ENCODE data around the gene SLC6A20.

SLC6A20 gene

GRCh38 chr3:45795882-45796765 is at the start of gene SLC6A20:
TSS of gene SLC6A20 (minus strand) at chr3:45796536. CDS start at chr3:45796419, 117 bp downstream.
- no peak for DNase-seq (ENCODE audit: low spot score)

- DNase-seq (ENCODE audit: low spot score): no peak
Observed at GRCh38 chr3:45844616-45845015, 48.3 kb upstream of the SLC6A20 start.

- no peak for DNase-seq (ENCODE audit: low spot score)
Observed at GRCh38 chr3:45842851-45843625, 46.7 kb upstream of the SLC6A20 start.

GRCh38 chr3:45841757-45842491 is 45.6 kb upstream of the SLC6A20 start, which contains the start of gene LZTFL1:
TSS of gene LZTFL1 (minus strand) at chr3:45842119. CDS start at chr3:45841991, 128 bp downstream.
- DNase-seq (ENCODE audit: low spot score): peak; percentile 87

- DNase-seq (ENCODE audit: low spot score): peak; percentile 8
Observed at GRCh38 chr3:45841420-45841756, 45.1 kb upstream of the SLC6A20 start.

- DNase-seq (ENCODE audit: low spot score): no peak
Observed at GRCh38 chr3:45838466-45838865, 42.1 kb upstream of the SLC6A20 start.

GRCh38 chr3:45832699-45833098 is 36.4 kb upstream of the SLC6A20 start:
- DNase-seq (ENCODE audit: low spot score): peak; percentile 12

- DNase-seq (ENCODE audit: low spot score): no peak
Observed at GRCh38 chr3:45830121-45830520, 33.8 kb upstream of the SLC6A20 start.

- no peak for DNase-seq (ENCODE audit: low spot score)
Observed at GRCh38 chr3:45826908-45827307, 30.6 kb upstream of the SLC6A20 start.

- DNase-seq (ENCODE audit: low spot score): no peak
Observed at GRCh38 chr3:45826321-45826720, 30.0 kb upstream of the SLC6A20 start.

- DNase-seq (ENCODE audit: low spot score): no peak
Observed at GRCh38 chr3:45821127-45821526, 24.8 kb upstream of the SLC6A20 start.

GRCh38 chr3:45819543-45819942 is 23.2 kb upstream of the SLC6A20 start:
- DNase-seq (ENCODE audit: low spot score): no peak

GRCh38 chr3:45817831-45818522 is 21.6 kb upstream of the SLC6A20 start:
- no peak for DNase-seq (ENCODE audit: low spot score)

GRCh38 chr3:45816544-45816943 is 20.2 kb upstream of the SLC6A20 start:
- DNase-seq (ENCODE audit: low spot score): no peak

GRCh38 chr3:45814322-45814721 is 18.0 kb upstream of the SLC6A20 start:
- no peak for DNase-seq (ENCODE audit: low spot score)

GRCh38 chr3:45807681-45808540 is 11.6 kb upstream of the SLC6A20 start:
- no peak for DNase-seq (ENCODE audit: low spot score)

GRCh38 chr3:45807133-45807532 is 10.8 kb upstream of the SLC6A20 start:
- no peak for DNase-seq (ENCODE audit: low spot score)

GRCh38 chr3:45806072-45806471 is 9.7 kb upstream of the SLC6A20 start:
- no peak for DNase-seq (ENCODE audit: low spot score)

- DNase-seq (ENCODE audit: low spot score): no peak
Observed at GRCh38 chr3:45803252-45803935, 7.1 kb upstream of the SLC6A20 start.

GRCh38 chr3:45802146-45802545 is 5.8 kb upstream of the SLC6A20 start:
- DNase-seq (ENCODE audit: low spot score): no peak

All from hematopoietic multipotent progenitor cell treated with erythropoietin and hydrocortisone succinate and interleukin-3 and kit ligand, for 17 days (in vitro differentiated cells).